Measurements from ENCODE around the gene TMEM72. TPM values are rescaled to one million over a fixed set of nuclear protein-coding genes. Genes with fewer than 3 reads are reported as not detected.

TMEM72 gene
- total RNA-seq, 1 experiment from 2014 or later: not detected

DNA sequence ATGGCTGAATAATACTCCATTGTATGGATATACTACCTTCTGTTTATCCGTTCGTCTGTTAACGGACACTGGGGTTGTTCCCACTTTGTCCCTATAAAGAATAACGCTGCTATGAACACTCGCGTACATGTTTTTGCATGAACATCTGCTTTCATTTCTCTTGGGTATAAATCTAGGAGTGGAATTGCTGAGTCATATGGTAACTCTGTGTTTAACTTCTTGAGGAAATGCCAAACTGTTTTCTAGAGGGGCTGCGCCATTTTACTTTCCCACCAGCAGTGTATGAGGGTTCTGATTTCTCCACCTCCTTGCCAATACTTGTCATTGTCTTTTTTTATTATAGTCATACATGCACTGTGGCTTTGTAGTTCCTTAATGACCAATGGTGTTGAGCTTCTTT, 27.8 kb downstream of the TMEM72 start:
- CTCF ChIA-PET: no interaction called here
- TF ChIP-seq, protein P1, sequence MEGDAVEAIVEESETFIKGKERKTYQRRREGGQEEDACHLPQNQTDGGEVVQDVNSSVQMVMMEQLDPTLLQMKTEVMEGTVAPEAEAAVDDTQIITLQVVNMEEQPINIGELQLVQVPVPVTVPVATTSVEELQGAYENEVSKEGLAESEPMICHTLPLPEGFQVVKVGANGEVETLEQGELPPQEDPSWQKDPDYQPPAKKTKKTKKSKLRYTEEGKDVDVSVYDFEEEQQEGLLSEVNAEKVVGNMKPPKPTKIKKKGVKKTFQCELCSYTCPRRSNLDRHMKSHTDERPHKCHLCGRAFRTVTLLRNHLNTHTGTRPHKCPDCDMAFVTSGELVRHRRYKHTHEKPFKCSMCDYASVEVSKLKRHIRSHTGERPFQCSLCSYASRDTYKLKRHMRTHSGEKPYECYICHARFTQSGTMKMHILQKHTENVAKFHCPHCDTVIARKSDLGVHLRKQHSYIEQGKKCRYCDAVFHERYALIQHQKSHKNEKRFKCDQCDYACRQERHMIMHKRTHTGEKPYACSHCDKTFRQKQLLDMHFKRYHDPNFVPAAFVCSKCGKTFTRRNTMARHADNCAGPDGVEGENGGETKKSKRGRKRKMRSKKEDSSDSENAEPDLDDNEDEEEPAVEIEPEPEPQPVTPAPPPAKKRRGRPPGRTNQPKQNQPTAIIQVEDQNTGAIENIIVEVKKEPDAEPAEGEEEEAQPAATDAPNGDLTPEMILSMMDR (conservative IDR thresholded peaks at IDR 0.05): no peak
- TF ChIP-seq EZH2 (IDR thresholded peaks at IDR 0.05; ENCODE audit: low read depth): no peak
- Histone ChIP-seq H3K79me2 (ENCODE audit: low read depth) (no peaks in the 10 kb centered on the region), H3K9me2 (ENCODE audit: insufficient read depth) (no peaks in the 10 kb centered on the region), H3K27ac (no peak overlapping the region), H3K4me3 (no peak overlapping the region), H3K9me3 (ENCODE audit: insufficient read depth, low read depth) (0 out of 2 replicates have a peak, but pooled peaks cover 10% of the 10 kb centered on the region), H2AFZ (no peak overlapping the region), H3K27me3 (ENCODE audit: insufficient read depth, low read depth) (no peaks in the 10 kb centered on the region), H3F3A (ENCODE audit: insufficient read depth, low read depth) (no peaks in the 10 kb centered on the region), H3K36me3 (ENCODE audit: low read depth) (no peaks in the 10 kb centered on the region), H3K4me1 (replicated peaks; ENCODE audit: insufficient read depth) (no peaks in the 10 kb centered on the region), H3K4me2 (no peak overlapping the region), H4K20me1 (ENCODE audit: insufficient read depth) (no peaks in the 10 kb centered on the region; the same call in 1 of the 2 replicates)
- BruUV-seq (replicated peaks): no TSS peak
- DNase-seq: no peak
- POLR2A ChIA-PET (ENCODE audit: unreplicated experiment): no interaction called here
- intact Hi-C loops (cut with micrococcal nuclease; ENCODE audit: unreplicated experiment): no loop called here

- POLR2A ChIA-PET (ENCODE audit: unreplicated experiment): no interaction called here
- H3F3A ChIP-seq (ENCODE audit: insufficient read depth, low read depth): no peaks in the 10 kb centered on the region
- H3K36me3 ChIP-seq (ENCODE audit: low read depth): no peaks in the 10 kb centered on the region
- no peaks in the 10 kb centered on the region for H3K79me2 ChIP-seq (ENCODE audit: low read depth)
- no peak for TF ChIP-seq EZH2 (IDR thresholded peaks at IDR 0.05; ENCODE audit: low read depth)
- TF ChIP-seq, protein P1 (conservative IDR thresholded peaks at IDR 0.05): no peak
- H2AFZ ChIP-seq: no peak overlapping the region
- no peaks in the 10 kb centered on the region; the same call in 1 of the 2 replicates for H4K20me1 ChIP-seq (ENCODE audit: insufficient read depth)
- CTCF ChIA-PET: no interaction called here
- BruUV-seq (replicated peaks): no TSS peak
- H3K4me1 ChIP-seq (replicated peaks; ENCODE audit: insufficient read depth): no peaks in the 10 kb centered on the region
- no peak overlapping the region for H3K27ac ChIP-seq
- no peaks in the 10 kb centered on the region for H3K9me2 ChIP-seq (ENCODE audit: insufficient read depth)
- DNase-seq: no peak
- H3K9me3 ChIP-seq (ENCODE audit: insufficient read depth, low read depth): peaks cover 15% of the 10 kb centered on the region; the same call in 1 of the 2 replicates
- H3K27me3 ChIP-seq (ENCODE audit: insufficient read depth, low read depth): no peaks in the 10 kb centered on the region
- H3K4me3 ChIP-seq: no peak overlapping the region
- H3K4me2 ChIP-seq: no peak overlapping the region
- intact Hi-C loops (cut with micrococcal nuclease; ENCODE audit: unreplicated experiment): no loop called here
Observed at GRCh38 chr10:44939691-44940401, 28.7 kb downstream of the TMEM72 start.

GRCh38 chr10:44944354-44944753, 33.2 kb downstream of the TMEM72 start:
- Histone ChIP-seq H4K20me1 (ENCODE audit: insufficient read depth) (no peaks in the 10 kb centered on the region; the same call in 1 of the 2 replicates), H3K9me2 (ENCODE audit: insufficient read depth) (no peaks in the 10 kb centered on the region), H2AFZ (no peak overlapping the region), H3K27me3 (ENCODE audit: insufficient read depth, low read depth) (no peaks in the 10 kb centered on the region), H3K4me2 (no peak overlapping the region), H3F3A (ENCODE audit: insufficient read depth, low read depth) (no peaks in the 10 kb centered on the region), H3K27ac (no peak overlapping the region), H3K79me2 (ENCODE audit: low read depth) (no peaks in the 10 kb centered on the region), H3K9me3 (ENCODE audit: insufficient read depth, low read depth) (peaks cover 15% of the 10 kb centered on the region; the same call in 1 of the 2 replicates), H3K4me1 (replicated peaks; ENCODE audit: insufficient read depth) (no peaks in the 10 kb centered on the region), H3K36me3 (ENCODE audit: low read depth) (no peaks in the 10 kb centered on the region), H3K4me3 (no peak overlapping the region)
- DNase-seq: no peak
- POLR2A ChIA-PET (ENCODE audit: unreplicated experiment): interaction anchor here (0.6 kb wide), 1 partner anchor 35 kb away, joined by 3 read pairs; no protein-coding TSS in a partner anchor
- no peak for TF ChIP-seq EZH2 (IDR thresholded peaks at IDR 0.05; ENCODE audit: low read depth)
- TF ChIP-seq, protein P1 (conservative IDR thresholded peaks at IDR 0.05): no peak
- CTCF ChIA-PET: no interaction called here
- intact Hi-C loops (cut with micrococcal nuclease; ENCODE audit: unreplicated experiment): no loop called here
- no TSS peak for BruUV-seq (replicated peaks)
